ENCODE measurements around the gene USF2. TPM values are rescaled to one million over a fixed set of nuclear protein-coding genes. Genes with fewer than 3 reads are reported as not detected.

The USF2 gene
- total RNA-seq, 1 donor from 2014 or later = 70.0 TPM

DNA sequence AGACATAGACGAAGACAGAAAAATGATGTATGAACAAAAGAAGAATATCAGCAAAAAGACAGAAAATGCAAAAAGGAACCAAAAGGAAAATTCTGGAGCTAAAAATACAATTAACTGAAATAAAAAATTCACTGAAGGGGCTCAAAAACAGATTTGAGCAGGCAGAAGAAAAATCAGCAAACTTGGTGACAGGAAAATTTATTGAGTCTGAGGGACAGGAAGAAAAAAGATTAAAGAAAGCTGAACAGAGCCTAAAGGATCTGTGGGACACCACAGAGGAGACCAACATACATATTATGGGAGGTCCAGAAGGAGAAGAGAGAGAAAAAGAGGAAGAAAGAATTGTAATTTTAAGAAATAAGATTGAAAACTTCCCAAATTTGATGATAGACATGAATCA, 27.3 kb upstream of the USF2 start:
- Mint-ChIP-seq H3K4me1 (ENCODE audit: low read depth, unreplicated experiment) (no peaks in the 10 kb centered on the region), H3K27ac (ENCODE audit: unreplicated experiment) (no peak overlapping the region), H3K36me3 (ENCODE audit: low read depth, unreplicated experiment) (no peaks in the 10 kb centered on the region), H3K4me3 (ENCODE audit: unreplicated experiment) (no peak overlapping the region), H3K9me3 (ENCODE audit: unreplicated experiment) (peaks cover 19% of the 10 kb centered on the region), H3K27me3 (ENCODE audit: low read depth, unreplicated experiment) (no peaks in the 10 kb centered on the region)
- H2AFZ ChIP-seq (ENCODE audit: low read depth, low read length) = no peak overlapping the region
- H3K27me3 ChIP-seq (ENCODE audit: insufficient read depth, low read length) = no peaks in the 10 kb centered on the region
- no peaks in the 10 kb centered on the region for H3K36me3 ChIP-seq (ENCODE audit: insufficient read depth, low read length)
- no peak for DNase-seq (ENCODE audit: low read depth)
- FAIRE-seq = no peak
- no peaks in the 10 kb centered on the region for H4K20me1 ChIP-seq (ENCODE audit: insufficient read depth, low read length)
- H3K9me3 ChIP-seq (ENCODE audit: insufficient read depth, low read depth, low read length) = no peaks in the 10 kb centered on the region
- H3K4me2 ChIP-seq (ENCODE audit: low read length) = no peak overlapping the region
- H3K79me2 ChIP-seq (ENCODE audit: insufficient read depth, low read length) = no peaks in the 10 kb centered on the region
- no peak overlapping the region for H3K4me3 ChIP-seq (ENCODE audit: insufficient read depth, low read depth, low read length)
- no peak overlapping the region for H3K9ac ChIP-seq (ENCODE audit: low read length)
- H3K27ac ChIP-seq (ENCODE audit: low read depth, low read length) = no peak overlapping the region
- TF ChIP-seq EZH2 (IDR thresholded peaks at IDR 0.05; ENCODE audit: insufficient read depth, low read length) = no peak
- TF ChIP-seq, protein P1, sequence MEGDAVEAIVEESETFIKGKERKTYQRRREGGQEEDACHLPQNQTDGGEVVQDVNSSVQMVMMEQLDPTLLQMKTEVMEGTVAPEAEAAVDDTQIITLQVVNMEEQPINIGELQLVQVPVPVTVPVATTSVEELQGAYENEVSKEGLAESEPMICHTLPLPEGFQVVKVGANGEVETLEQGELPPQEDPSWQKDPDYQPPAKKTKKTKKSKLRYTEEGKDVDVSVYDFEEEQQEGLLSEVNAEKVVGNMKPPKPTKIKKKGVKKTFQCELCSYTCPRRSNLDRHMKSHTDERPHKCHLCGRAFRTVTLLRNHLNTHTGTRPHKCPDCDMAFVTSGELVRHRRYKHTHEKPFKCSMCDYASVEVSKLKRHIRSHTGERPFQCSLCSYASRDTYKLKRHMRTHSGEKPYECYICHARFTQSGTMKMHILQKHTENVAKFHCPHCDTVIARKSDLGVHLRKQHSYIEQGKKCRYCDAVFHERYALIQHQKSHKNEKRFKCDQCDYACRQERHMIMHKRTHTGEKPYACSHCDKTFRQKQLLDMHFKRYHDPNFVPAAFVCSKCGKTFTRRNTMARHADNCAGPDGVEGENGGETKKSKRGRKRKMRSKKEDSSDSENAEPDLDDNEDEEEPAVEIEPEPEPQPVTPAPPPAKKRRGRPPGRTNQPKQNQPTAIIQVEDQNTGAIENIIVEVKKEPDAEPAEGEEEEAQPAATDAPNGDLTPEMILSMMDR (IDR thresholded peaks at IDR 0.05; ENCODE audit: insufficient read depth, low read depth, low read length) = no peak
- H3K4me1 ChIP-seq (ENCODE audit: insufficient read depth, low read length) = no peaks in the 10 kb centered on the region

DNA sequence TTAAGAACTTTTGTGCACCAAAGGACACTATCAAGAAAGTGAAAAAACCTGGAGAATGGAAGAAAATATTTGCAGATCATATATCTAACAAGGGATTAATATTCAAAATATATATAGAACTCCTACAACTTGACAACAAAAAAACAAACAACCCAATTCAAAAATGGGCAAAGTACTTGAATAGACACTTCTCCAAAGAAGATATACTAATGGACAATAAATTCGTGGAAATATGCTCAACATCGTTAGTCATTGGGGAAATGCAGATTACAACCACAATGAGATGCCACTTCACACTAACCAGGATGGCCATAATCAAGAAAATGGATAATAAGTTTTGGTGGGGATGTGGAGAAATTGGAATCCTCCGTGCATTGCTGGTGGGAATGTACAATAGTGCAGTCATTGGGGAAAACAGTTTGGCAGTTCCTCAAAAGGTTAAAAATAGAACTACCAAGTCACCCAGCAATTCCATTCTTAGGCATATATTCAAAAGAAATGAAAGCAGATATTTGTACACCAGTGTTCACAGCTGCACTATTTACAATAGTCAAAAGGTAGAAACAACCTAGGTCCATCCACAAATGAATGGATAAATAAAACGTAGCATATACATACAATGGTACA, 22.2 kb upstream of the USF2 start:
- FAIRE-seq (no peak), DNase-seq (ENCODE audit: low read depth) (no peak)
- Histone ChIP-seq H4K20me1 (ENCODE audit: insufficient read depth, low read length) (no peaks in the 10 kb centered on the region), H3K79me2 (ENCODE audit: insufficient read depth, low read length) (no peaks in the 10 kb centered on the region), H3K36me3 (ENCODE audit: insufficient read depth, low read length) (no peaks in the 10 kb centered on the region), H3K4me2 (ENCODE audit: low read length) (no peak overlapping the region), H3K4me1 (ENCODE audit: insufficient read depth, low read length) (no peaks in the 10 kb centered on the region), H3K27me3 (ENCODE audit: insufficient read depth, low read length) (peaks cover 31% of the 10 kb centered on the region), H3K9me3 (ENCODE audit: insufficient read depth, low read depth, low read length) (no peaks in the 10 kb centered on the region), H2AFZ (ENCODE audit: low read depth, low read length) (no peak overlapping the region), H3K4me3 (ENCODE audit: insufficient read depth, low read depth, low read length) (no peak overlapping the region), H3K27ac (ENCODE audit: low read depth, low read length) (no peak overlapping the region), H3K9ac (ENCODE audit: low read length) (no peak overlapping the region)
- Mint-ChIP-seq H3K9me3 (ENCODE audit: unreplicated experiment) (peaks cover 6% of the 10 kb centered on the region), H3K4me1 (ENCODE audit: low read depth, unreplicated experiment) (peaks cover 2% of the 10 kb centered on the region), H3K36me3 (ENCODE audit: low read depth, unreplicated experiment) (no peaks in the 10 kb centered on the region), H3K27me3 (ENCODE audit: low read depth, unreplicated experiment) (peaks cover 24% of the 10 kb centered on the region), H3K4me3 (ENCODE audit: unreplicated experiment) (no peak overlapping the region), H3K27ac (ENCODE audit: unreplicated experiment) (no peak overlapping the region)
- TF ChIP-seq EZH2 (IDR thresholded peaks at IDR 0.05; ENCODE audit: insufficient read depth, low read length) = no peak
- TF ChIP-seq, protein P1 (IDR thresholded peaks at IDR 0.05; ENCODE audit: insufficient read depth, low read depth, low read length) = no peak

DNA sequence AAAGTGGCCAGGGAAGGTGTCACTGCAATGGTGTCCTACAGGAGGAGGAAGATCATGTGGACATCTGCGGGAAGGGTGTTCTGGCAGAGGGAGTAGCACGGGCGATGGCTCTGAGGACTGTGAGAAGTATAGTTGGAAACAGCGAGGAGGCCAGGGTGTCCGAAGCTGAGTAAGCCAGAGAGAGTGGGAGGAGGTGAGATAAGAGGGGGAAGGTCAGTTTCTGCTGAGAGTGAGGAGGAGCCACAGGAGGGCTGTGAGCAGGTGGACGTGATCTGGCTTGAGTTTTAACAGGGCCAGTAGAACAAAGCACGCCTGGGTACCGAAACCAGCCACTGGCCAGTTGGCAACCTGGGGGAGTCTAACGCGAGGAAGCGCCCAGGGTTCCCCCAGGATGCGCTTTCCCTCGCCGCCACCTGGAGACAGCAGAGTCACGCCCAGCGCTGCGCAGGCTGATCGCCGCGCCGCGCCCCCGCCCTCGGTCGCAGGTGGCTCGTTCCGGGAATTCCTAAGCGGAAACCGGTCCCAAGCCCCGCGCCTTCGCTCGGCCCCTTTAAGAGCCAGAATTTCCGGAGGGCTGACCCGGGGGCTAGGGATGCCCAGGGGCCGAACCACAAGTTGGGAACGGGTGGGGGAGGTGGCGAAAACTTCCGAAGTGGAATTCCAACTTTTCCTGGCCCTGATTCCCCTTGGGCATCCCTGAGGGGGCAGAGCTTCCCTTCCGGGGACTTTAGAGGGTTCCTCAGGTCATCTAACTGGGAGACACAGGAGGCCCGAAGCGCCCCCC, 21.0 kb upstream of the USF2 start:
- Mint-ChIP-seq H3K9me3 (ENCODE audit: unreplicated experiment) (peaks cover 6% of the 10 kb centered on the region), H3K27ac (ENCODE audit: unreplicated experiment) (peak overlapping the region; percentile 47), H3K36me3 (ENCODE audit: low read depth, unreplicated experiment) (peaks cover 2% of the 10 kb centered on the region), H3K4me3 (ENCODE audit: unreplicated experiment) (peak overlapping the region; percentile 85), H3K27me3 (ENCODE audit: low read depth, unreplicated experiment) (peaks cover 24% of the 10 kb centered on the region), H3K4me1 (ENCODE audit: low read depth, unreplicated experiment) (peaks cover 2% of the 10 kb centered on the region)
- Histone ChIP-seq H3K4me1 (ENCODE audit: insufficient read depth, low read length) (no peaks in the 10 kb centered on the region), H3K79me2 (ENCODE audit: insufficient read depth, low read length) (no peaks in the 10 kb centered on the region), H3K4me3 (ENCODE audit: insufficient read depth, low read depth, low read length) (no peak overlapping the region), H4K20me1 (ENCODE audit: insufficient read depth, low read length) (no peaks in the 10 kb centered on the region), H3K9ac (ENCODE audit: low read length) (no peak overlapping the region), H3K9me3 (ENCODE audit: insufficient read depth, low read depth, low read length) (no peaks in the 10 kb centered on the region), H2AFZ (ENCODE audit: low read depth, low read length) (no peak overlapping the region), H3K4me2 (ENCODE audit: low read length) (no peak overlapping the region), H3K36me3 (ENCODE audit: insufficient read depth, low read length) (no peaks in the 10 kb centered on the region), H3K27ac (ENCODE audit: low read depth, low read length) (no peak overlapping the region), H3K27me3 (ENCODE audit: insufficient read depth, low read length) (peaks cover 31% of the 10 kb centered on the region)
- DNase-seq (ENCODE audit: low read depth) = no peak
- TF ChIP-seq EZH2 (IDR thresholded peaks at IDR 0.05; ENCODE audit: insufficient read depth, low read length) = no peak
- TF ChIP-seq, protein P1 (IDR thresholded peaks at IDR 0.05; ENCODE audit: insufficient read depth, low read depth, low read length) = no peak
- no peak for FAIRE-seq
